ENCODE measurements around the gene VSIG4. TPM values are rescaled to one million over a fixed set of nuclear protein-coding genes. Genes with fewer than 3 reads are reported as not detected.

The VSIG4 gene
- total RNA-seq, 1 experiment from 2014 or later, result not detected

GRCh38 chrX:65987811-65988210, 52.1 kb downstream of the VSIG4 start:
- WGBS (ENCODE audit: extremely low coverage, insufficient read length, low lambda C conversion rate), result no CpG with 5 or more reads among the region's 3 CpGs
- H3K4me1 Mint-ChIP-seq, result peaks cover 9 to 13% of the 10 kb centered on the region in 2 experiments
- H3K14ac ChIP-seq (ENCODE audit: insufficient read depth, low read length), result no peak overlapping the region

More at GRCh38 chrX:65987811-65988210, 52.1 kb downstream of the VSIG4 start:
- Histone ChIP-seq H3K27ac (ENCODE audit: insufficient read length, low read depth, low read length) (no peak overlapping the region), H4K20me1 (ENCODE audit: control insufficient read depth, insufficient read depth, insufficient read length) (no peaks in the 10 kb centered on the region), H4K8ac (replicated peaks; ENCODE audit: insufficient read length, low read depth, low read length) (no peak overlapping the region), H2AK5ac (ENCODE audit: insufficient read length, low read length) (no peak overlapping the region), H3K79me1 (ENCODE audit: insufficient read depth, low read depth, low read length, poor library complexity, severe bottlenecking) (no peaks in the 10 kb centered on the region), H2AFZ (ENCODE audit: low read length) (no peak overlapping the region), H2BK20ac (ENCODE audit: low read depth, low read length, poor library complexity, severe bottlenecking) (no peak overlapping the region), H3T11ph (ENCODE audit: low read length) (no peak overlapping the region), H4K5ac (ENCODE audit: insufficient read length, low read depth, low read length) (no peak overlapping the region), H3K27me3 (ENCODE audit: insufficient read depth, low read length) (no peaks in the 10 kb centered on the region), H2BK12ac (ENCODE audit: insufficient read length, low read depth, low read length) (no peak overlapping the region), H4K91ac (ENCODE audit: insufficient read length, low read depth, low read length) (no peak overlapping the region), H3K9ac (ENCODE audit: extremely low read depth, insufficient read length, low read length) (no peak overlapping the region), H3K23me2 (ENCODE audit: insufficient read length, low read depth, low read length, poor library complexity, severe bottlenecking) (no peaks in the 10 kb centered on the region), H3K4me1 (ENCODE audit: insufficient read depth, low read length) (no peaks in the 10 kb centered on the region), H2BK15ac (ENCODE audit: low read depth, low read length) (no peak overlapping the region), H3K18ac (ENCODE audit: insufficient read length, low read depth, low read length) (no peak overlapping the region), H3K4me2 (ENCODE audit: insufficient read depth, insufficient read length, low read length) (no peak overlapping the region), H2BK120ac (ENCODE audit: low read depth, low read length, poor library complexity, severe bottlenecking) (no peak overlapping the region), H3K56ac (ENCODE audit: insufficient read length, low read depth, low read length) (no peak overlapping the region), H3K9me3 (ENCODE audit: control insufficient read depth, low read depth, low read length) (peaks cover 17% of the 10 kb centered on the region), H3K23ac (ENCODE audit: insufficient read length, low read depth, low read length) (no peak overlapping the region), H3K79me2 (ENCODE audit: insufficient read depth, low read length) (no peaks in the 10 kb centered on the region), H3K4ac (ENCODE audit: low read depth, low read length) (no peak overlapping the region), H2BK5ac (ENCODE audit: insufficient read length, low read length) (no peak overlapping the region)
- TF ChIP-seq, protein P1, sequence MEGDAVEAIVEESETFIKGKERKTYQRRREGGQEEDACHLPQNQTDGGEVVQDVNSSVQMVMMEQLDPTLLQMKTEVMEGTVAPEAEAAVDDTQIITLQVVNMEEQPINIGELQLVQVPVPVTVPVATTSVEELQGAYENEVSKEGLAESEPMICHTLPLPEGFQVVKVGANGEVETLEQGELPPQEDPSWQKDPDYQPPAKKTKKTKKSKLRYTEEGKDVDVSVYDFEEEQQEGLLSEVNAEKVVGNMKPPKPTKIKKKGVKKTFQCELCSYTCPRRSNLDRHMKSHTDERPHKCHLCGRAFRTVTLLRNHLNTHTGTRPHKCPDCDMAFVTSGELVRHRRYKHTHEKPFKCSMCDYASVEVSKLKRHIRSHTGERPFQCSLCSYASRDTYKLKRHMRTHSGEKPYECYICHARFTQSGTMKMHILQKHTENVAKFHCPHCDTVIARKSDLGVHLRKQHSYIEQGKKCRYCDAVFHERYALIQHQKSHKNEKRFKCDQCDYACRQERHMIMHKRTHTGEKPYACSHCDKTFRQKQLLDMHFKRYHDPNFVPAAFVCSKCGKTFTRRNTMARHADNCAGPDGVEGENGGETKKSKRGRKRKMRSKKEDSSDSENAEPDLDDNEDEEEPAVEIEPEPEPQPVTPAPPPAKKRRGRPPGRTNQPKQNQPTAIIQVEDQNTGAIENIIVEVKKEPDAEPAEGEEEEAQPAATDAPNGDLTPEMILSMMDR (conservative IDR thresholded peaks at IDR 0.05), result no peak
- Mint-ChIP-seq H3K4me3 (no peak overlapping the region), H3K27me3 (ENCODE audit: low read depth) (no peaks in the 10 kb centered on the region), H3K9me3 (peaks cover 51 to 65% of the 10 kb centered on the region in 2 experiments), H3K27ac (no peak overlapping the region), H3K36me3 (ENCODE audit: insufficient read depth in 1 of 3, low read depth in 3 of 3) (0 out of 7 replicates have a peak, but pooled peaks cover 0 to 2% (median 0%) of the 10 kb centered on the region in 3 experiments)
- DNase-seq, result no peak
